SK-N-SH (cell line): Measurements from ENCODE around the gene PCDHB16.
"Not testable (repeated sequence)": the region's sequence is repeated elsewhere in the genome, so short reads cannot be mapped to it uniquely, and the experiment has no call there.

Source experiments
- FOXJ3 ChIP-seq: sonication (generic); formaldehyde crosslinking; IDR thresholded peaks from 2 replicates; pipeline ENCODE4 v1.5.1; 2020; ENCODE audit warnings: mild to moderate bottlenecking, missing genetic modification reagents
- MXI1 ChIP-seq: IDR thresholded peaks from 2 replicates; pipeline ENCODE4 v1.6.1; 2012; ENCODE audit warnings: mild to moderate bottlenecking, low read depth, low read length, improper control_type of control experiment

- not testable (repeated sequence) for TF ChIP-seq MXI1; FOXJ3 (CRISPR knock-in tag)
Measured at GRCh38 chr5:141224844-141225243, 42.7 kb downstream of the PCDHB16 start.
